Fibroblast of skin of right biceps (primary cell): ENCODE measurements around the gene ASTN2.
A peak's percentile ranks its signal among the peaks of the same experiment; 100 is the strongest.

Source experiments
- DNase-seq: peaks from one replicate; pipeline ENCODE4 v3.0.0-alpha.2; 2013

Gene ASTN2

GRCh38 chr9:116491219-116491618 is 923.6 kb downstream of the ASTN2 start:
- DNase-seq, result no peak

- DNase-seq, result peak; percentile 38
These were observed 924.5 kb downstream of the ASTN2 start for GRCh38 chr9:116490321-116490720.

GRCh38 chr9:116488373-116488772 is 926.5 kb downstream of the ASTN2 start:
- no peak for DNase-seq

GRCh38 chr9:116484492-116485061 is 930.3 kb downstream of the ASTN2 start:
- DNase-seq, result peak; percentile 58

- DNase-seq, result no peak
These were observed 931.0 kb downstream of the ASTN2 start for GRCh38 chr9:116483622-116484491.

DNA sequence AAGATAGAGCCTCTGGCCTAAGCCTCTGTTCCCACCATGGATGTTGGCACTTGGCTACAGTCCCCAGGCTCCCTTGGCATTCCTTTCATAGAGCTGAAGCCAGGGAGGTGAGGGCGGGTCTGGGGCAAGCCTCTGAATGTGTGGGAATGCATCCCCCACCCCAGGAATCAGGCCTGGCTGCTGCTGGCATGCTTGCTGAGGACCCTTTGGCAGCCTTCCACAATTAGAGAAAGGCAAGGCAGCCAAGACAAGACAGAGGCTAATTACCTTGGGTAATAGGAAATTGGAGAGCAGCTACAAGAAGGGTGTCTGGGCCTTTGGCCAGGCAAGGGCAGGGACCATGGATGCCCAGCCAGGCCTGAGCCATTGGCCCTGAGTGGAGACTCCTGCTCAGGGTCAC is 932.1 kb downstream of the ASTN2 start:
- DNase-seq, result no peak

DNA sequence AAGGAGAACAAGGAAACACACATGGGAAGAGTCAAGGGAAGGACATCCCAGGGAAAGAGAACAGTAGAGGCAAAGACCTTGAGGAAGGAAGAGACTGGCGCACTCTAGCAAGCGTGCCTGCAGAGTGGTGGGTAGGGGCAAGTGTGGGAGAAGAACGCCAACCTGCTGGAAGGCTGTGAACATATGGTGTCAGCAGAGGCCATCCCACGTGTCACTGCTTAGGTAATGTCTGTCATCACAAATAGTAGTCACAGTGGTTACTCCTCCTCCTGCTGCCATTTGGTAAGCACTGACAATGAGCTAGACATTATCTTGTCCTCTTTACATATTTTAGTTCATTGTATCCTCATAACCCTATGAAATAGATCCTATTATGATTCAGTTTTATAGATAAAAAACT is 934.2 kb downstream of the ASTN2 start:
- no peak for DNase-seq

GRCh38 chr9:116479967-116480366 is 934.9 kb downstream of the ASTN2 start:
- DNase-seq, result no peak

- no peak for DNase-seq
These were observed 935.8 kb downstream of the ASTN2 start for GRCh38 chr9:116479056-116479544.

GRCh38 chr9:116477584-116478141 is 937.2 kb downstream of the ASTN2 start:
- DNase-seq, result no peak

DNA sequence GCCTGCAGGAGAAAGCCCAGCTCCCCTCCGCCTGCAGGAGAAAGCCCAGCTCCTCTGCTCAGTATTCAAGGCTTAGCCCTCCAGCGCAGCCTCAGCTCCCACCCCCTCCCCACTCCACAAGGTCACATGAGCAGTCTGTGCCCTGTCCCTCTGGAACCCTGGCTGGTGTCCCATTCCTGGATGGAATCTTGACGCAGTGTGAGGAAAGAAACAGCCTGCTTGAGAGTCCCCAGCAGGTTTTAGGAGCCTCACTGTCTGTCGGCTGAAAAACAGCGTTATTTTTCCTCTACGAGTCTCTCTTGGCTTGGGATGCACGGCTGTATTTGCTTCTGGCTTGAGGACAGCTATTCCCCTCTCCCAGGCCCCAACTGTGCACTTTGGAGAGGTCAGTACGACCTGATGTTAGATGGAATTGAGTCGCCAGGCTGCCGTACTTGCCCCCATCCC is 937.9 kb downstream of the ASTN2 start:
- no peak for DNase-seq

DNA sequence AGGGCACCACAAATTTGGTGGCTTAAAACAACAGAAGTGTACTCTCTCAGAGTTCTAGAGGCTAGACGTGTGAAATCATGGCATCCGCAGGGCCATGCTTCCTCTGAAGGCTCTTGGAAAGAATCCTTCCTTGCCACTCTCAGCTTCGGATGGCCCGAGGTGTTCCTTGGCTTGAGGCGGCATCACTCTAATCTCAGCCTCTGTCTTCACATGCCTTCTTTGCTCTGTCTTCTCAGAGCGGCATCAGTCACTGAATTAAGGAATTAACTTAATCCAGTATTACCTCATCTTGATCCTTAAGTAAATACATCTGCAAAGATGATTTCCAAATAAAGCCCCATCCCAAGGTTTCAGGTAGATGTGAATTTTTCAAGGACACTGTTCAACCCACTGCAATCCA is 938.9 kb downstream of the ASTN2 start:
- DNase-seq, result no peak

DNA sequence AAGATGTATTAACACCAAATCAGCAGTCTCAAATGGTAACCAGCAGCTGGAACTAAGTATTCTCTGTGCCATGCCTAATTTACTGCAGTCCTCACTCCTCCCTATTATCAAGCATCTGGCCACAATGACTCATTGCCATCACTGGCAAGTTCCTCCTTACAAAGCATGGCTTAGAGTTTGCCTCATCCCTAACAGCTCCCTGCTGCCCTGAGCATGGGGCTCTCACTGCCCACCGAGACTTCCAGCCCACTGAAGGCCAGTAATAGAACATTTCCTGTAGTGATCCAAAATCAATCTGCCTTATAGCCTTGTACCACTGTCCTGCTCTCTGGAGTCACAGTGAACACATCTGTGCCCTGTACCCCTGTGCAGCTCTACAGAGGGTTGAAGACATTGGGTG is 939.7 kb downstream of the ASTN2 start:
- peak; percentile 47 for DNase-seq

GRCh38 chr9:116471944-116472506 is 942.8 kb downstream of the ASTN2 start:
- no peak for DNase-seq

DNA sequence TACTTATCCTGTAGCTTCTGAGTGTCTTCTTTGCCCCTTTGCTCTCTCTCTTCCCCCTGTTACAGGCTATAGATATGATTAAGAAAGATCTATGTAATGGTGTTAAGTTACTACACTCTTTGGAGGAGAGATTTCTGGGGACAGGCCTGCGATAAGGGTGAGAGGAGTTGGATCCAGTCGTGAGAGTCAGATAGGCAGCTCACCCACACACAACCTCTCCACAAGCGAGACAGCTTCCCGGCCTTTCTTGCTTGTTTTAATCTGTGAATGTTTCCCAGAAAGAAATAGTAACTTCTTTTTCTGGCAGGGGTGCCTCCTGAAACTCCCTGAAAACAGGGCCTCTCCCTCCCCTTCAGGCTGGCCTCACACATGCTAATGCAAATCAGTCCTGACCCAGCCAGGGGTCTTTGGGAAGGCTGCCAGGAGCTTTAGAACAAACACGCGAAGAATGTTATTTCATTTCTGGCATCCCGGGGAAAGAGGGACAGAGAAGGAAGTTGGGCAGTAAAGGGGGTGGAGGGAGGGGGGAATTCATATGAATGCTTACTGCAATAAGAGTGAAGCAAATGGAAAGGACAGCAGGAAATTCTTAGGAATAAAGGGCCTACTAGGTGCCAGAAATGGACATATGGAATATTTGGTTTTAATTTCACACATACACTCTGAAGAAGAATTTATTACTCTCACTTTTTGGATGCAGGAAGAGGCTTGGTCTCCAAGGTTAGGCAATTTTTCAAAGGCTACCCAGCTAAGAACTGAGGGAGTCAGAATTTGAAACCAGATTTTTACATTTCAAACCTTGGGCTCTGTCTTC is 943.6 kb downstream of the ASTN2 start:
- DNase-seq, result peak; percentile 90

DNA sequence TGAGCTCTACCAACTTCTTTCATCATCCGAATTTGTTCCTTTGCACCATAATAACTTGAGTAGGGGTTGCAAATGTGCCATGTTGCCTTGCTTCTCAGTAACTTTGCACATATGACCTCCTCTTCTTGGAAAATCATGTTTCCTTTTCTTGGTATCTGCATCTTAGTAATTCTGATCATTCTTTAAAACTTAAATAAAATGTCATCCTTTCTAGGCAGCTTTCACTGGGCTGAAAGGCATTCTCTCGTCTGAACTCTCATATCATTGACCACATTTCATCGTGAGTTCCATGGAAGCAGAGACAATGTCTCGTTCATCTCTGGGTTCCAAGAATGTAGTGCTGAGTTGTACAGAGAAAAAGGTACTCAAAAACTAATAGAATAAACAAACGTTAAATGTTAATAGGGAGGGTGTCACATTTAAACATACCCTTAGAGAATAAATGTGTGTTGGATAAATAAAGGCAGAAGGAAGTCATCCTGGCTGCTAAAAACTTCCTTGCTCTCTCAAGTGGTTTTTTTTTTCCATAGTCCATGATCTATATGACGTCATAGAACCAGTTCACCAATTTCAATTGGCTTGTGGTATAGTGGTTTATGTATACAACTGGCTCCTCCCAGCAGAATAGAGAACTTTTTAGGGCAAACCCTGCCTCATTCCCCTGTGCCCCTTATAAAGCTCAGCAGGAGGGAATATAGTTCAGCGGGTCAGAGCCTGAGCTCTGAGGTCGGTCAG is 945.9 kb downstream of the ASTN2 start:
- DNase-seq, result no peak

- DNase-seq, result no peak
These were observed 946.5 kb downstream of the ASTN2 start for GRCh38 chr9:116468369-116468768.

- DNase-seq, result peak; percentile 34
These were observed 947.0 kb downstream of the ASTN2 start for GRCh38 chr9:116467740-116468351.

- no peak for DNase-seq
These were observed 948.3 kb downstream of the ASTN2 start for GRCh38 chr9:116466271-116467235.

- DNase-seq, result no peak
These were observed 949.1 kb downstream of the ASTN2 start for GRCh38 chr9:116465576-116466270.
